SK-N-SH (cell line): Measurements from ENCODE around the gene FSD1. TPM values are rescaled to one million over a fixed set of nuclear protein-coding genes. Genes with fewer than 3 reads are reported as not detected.

Experiments
- CTCF ChIA-PET: fragments of 300-600, 350-600 bp; formaldehyde crosslinking; extraction: SDS; loops from one replicate; lab custom pipeline; 2021; lab: Yijun Ruan, JAX
- POLR2A ChIA-PET: fragments of 350-600 bp; sonication (Branson Sonifier 250); formaldehyde crosslinking; extraction: SDS; loops from one replicate; lab custom pipeline; 2020; ENCODE audit warnings: antibody characterized with exemption, inconsistent platforms; lab: Yijun Ruan, JAX
- DNase-seq: peaks from one replicate; pipeline ENCODE4 v3.0.0; 2012
- H2AFZ ChIP-seq: fragments of 200-600 bp; sonication (generic); 2 replicates; pipeline ENCODE4 v1.8.1; 2016; ENCODE audit warnings: antibody characterized with exemption, mild to moderate bottlenecking, low read depth
- H3F3A ChIP-seq: fragments of 200-600 bp; sonication (generic); replicated peaks from 2 replicates; pipeline ENCODE3; 2016; ENCODE audit warnings: antibody characterized with exemption, mild to moderate bottlenecking; ENCODE audit not compliant: insufficient read depth
- H3K27ac ChIP-seq, 2 experiments: fragments of 200-500 bp in 1 of 2; fragments of 200-600 bp in 1 of 2; sonication (Bioruptor generic) in 1 of 2; sonication (generic), shearing (Covaris generic) in 1 of 2; 2 replicates each; pipeline versions ENCODE4 v1.5.1 to v1.6.1; 2014 to 2016; ENCODE audit warnings: low read depth in 2 of 2, inconsistent platforms in 1 of 2, low read length in 1 of 2, mild to moderate bottlenecking in 1 of 2, mixed read lengths in 1 of 2
- H3K27me3 ChIP-seq: fragments of 200-600 bp; sonication (generic), shearing (Covaris generic); 2 replicates; pipeline ENCODE4 v1.6.1; 2016; ENCODE audit warnings: mixed run types; ENCODE audit not compliant: insufficient read depth
- H3K36me3 ChIP-seq, 2 experiments: fragments of 200-500 bp in 1 of 2; fragments of 200-600 bp in 1 of 2; sonication (Bioruptor generic) in 1 of 2; sonication (generic) in 1 of 2; replicated peaks in 1 of 2; 2 replicates each; pipeline versions ENCODE3 to v1.5.1; 2014 to 2016; ENCODE audit warnings: low read length in 1 of 2, mild to moderate bottlenecking in 1 of 2; ENCODE audit not compliant: insufficient read depth in 2 of 2, control insufficient read depth in 1 of 2
- H3K4me1 ChIP-seq, 2 experiments: fragments of 200-500 bp in 1 of 2; fragments of 200-600 bp in 1 of 2; sonication (Bioruptor generic) in 1 of 2; sonication (generic), shearing (Covaris generic) in 1 of 2; 2 replicates each; pipeline versions ENCODE4 v1.5.1 to v1.6.1; 2014 to 2016; ENCODE audit warnings: low read depth in 1 of 2, low read length in 1 of 2, mixed run types in 1 of 2; ENCODE audit not compliant: insufficient read depth in 2 of 2, control insufficient read depth in 1 of 2
- H3K4me2 ChIP-seq: fragments of 200-600 bp; sonication (generic), shearing (Covaris generic); 2 replicates; pipeline ENCODE4 v1.6.1; 2017; ENCODE audit warnings: mixed run types
- H3K4me3 ChIP-seq, 2 experiments: fragments of 200-500 bp in 1 of 2; fragments of 200-600 bp in 1 of 2; sonication (Bioruptor generic) in 1 of 2; sonication (generic), shearing (Covaris generic) in 1 of 2; 2 replicates each; pipeline versions ENCODE4 v1.5.1 to v1.8.1; 2014 to 2016; ENCODE audit warnings: low read depth in 2 of 2, inconsistent platforms in 1 of 2, low read length in 1 of 2, mild to moderate bottlenecking in 1 of 2, mixed read lengths in 1 of 2, moderate library complexity in 1 of 2
- H3K79me2 ChIP-seq: fragments of 200-600 bp; sonication (generic); 2 replicates; pipeline ENCODE4 v1.8.1; 2017; ENCODE audit warnings: mild to moderate bottlenecking; ENCODE audit not compliant: insufficient read depth
- H3K9ac ChIP-seq: fragments of 200-600 bp; sonication (generic); 2 replicates; pipeline ENCODE4 v1.6.1; 2017; ENCODE audit warnings: mixed run types
- H3K9me2 ChIP-seq: fragments of 200-600 bp; sonication (generic); 2 replicates; pipeline ENCODE4 v1.6.1; 2017; ENCODE audit warnings: mixed run types
- H3K9me3 ChIP-seq: fragments of 200-600 bp; sonication (generic); 2 replicates; pipeline ENCODE4 v1.6.1; 2017; ENCODE audit warnings: mixed run types, mild to moderate bottlenecking, moderate library complexity
- H4K20me1 ChIP-seq: fragments of 200-600 bp; sonication (generic); 2 replicates; pipeline ENCODE4 v1.6.1; 2017; ENCODE audit warnings: mild to moderate bottlenecking, mixed run types; ENCODE audit not compliant: insufficient read depth
- FOXJ3 ChIP-seq: sonication (generic); formaldehyde crosslinking; IDR thresholded peaks from 2 replicates; pipeline ENCODE4 v1.5.1; 2020; ENCODE audit warnings: mild to moderate bottlenecking, missing genetic modification reagents
- POLR2AphosphoS5 ChIP-seq: IDR thresholded peaks from 2 replicates; pipeline ENCODE4 v1.6.1; 2012; ENCODE audit warnings: low read depth, low read length
- RAD21 ChIP-seq: IDR thresholded peaks from 2 replicates; pipeline ENCODE4 v1.6.1; 2012; ENCODE audit warnings: mild to moderate bottlenecking, low read length
- SIN3A ChIP-seq: IDR thresholded peaks from 2 replicates; pipeline ENCODE4 v1.6.1; 2012; ENCODE audit warnings: low read depth, mild to moderate bottlenecking, low read length, moderate library complexity, borderline replicate concordance
- TAF1 ChIP-seq: IDR thresholded peaks from 2 replicates; pipeline ENCODE4 v1.6.1; 2012; ENCODE audit warnings: low read depth, mild to moderate bottlenecking, low read length, moderate library complexity, borderline replicate concordance
- TEAD4 ChIP-seq: IDR thresholded peaks from 2 replicates; pipeline ENCODE4 v1.4.0; 2012; ENCODE audit warnings: mild to moderate bottlenecking, borderline replicate concordance; ENCODE audit not compliant: insufficient read depth
- WGBS: methylation state at CpG from one replicate; pipeline ENCODE4 v1.1.6; 2017; ENCODE audit warnings: low lambda C conversion rate; 5-methylcytosine and 5-hydroxymethylcytosine counted together
- polyA plus RNA-seq, 3 experiments: library from polyadenylated mRNA; depleted of rRNA; stranded (reverse); fragments of >200 nt; gene quantifications; 2 replicates each; pipeline ENCODE4 v1.2.3, GENCODE V29; 2012
- TF ChIP-seq, protein P1 (sequence below): fragments of 200-600 bp; sonication (generic); IDR thresholded peaks from 2 replicates; pipeline ENCODE4 v1.6.1; 2017; ENCODE audit warnings: antibody characterized with exemption, mild to moderate bottlenecking, moderate library complexity
- TF ChIP-seq, protein P2 (sequence below): IDR thresholded peaks from 2 replicates; pipeline ENCODE4 v1.4.0; 2012; ENCODE audit warnings: low read depth, borderline replicate concordance

Gene FSD1
- polyA plus RNA-seq, 1 of the 3 experiments (the other 2 are of a cell fraction): 49.0 TPM

DNA sequence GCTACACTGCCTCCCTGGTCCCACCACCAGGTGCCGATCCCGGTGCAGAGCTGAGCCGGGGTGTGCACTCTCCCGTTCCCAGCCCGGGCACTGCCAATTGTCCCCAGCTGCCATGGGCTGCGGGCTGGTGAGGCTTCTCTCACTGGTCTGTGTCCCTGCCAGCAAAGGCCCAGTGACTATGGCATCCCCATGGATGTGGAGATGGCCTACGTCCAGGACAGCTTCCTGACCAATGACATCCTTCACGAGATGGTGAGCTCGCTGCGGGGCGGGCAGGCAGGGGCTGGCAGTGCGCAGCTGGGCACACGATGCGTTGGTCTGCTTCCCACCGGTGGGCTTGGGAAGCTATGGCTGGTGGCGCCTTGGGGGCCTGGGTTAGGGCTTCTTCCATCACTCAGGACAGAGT lies 53.5 kb downstream of the FSD1 start:
- Histone ChIP-seq H3K9me2 (no peaks in the 10 kb centered on the region), H4K20me1 (no peaks in the 10 kb centered on the region), H2AFZ (no peak overlapping the region), H3K9me3 (no peaks in the 10 kb centered on the region), H3K36me3 (peaks cover 3 to 41% of the 10 kb centered on the region in 2 experiments), H3K9ac (no peak overlapping the region), H3K27me3 (no peaks in the 10 kb centered on the region), H3F3A (no peaks in the 10 kb centered on the region), H3K4me2 (no peak overlapping the region), H3K4me1 (no peaks in the 10 kb centered on the region), H3K27ac (no peak overlapping the region; a peak in 1 of 4 replicates), H3K4me3 (no peak overlapping the region), H3K79me2 (no peaks in the 10 kb centered on the region)
- ChIA-PET POLR2A (no interaction called here), CTCF (interaction anchor here (1.6 to 2.2 kb wide), 2 partner anchors 90 to 91 kb away, joined by 8 to 11 read pairs; no protein-coding TSS in a partner anchor)
- WGBS: 95% methylated on average over 14 of the region's 16 CpGs
- TF ChIP-seq FOXJ3 (CRISPR knock-in tag): no peak
- TF ChIP-seq TAF1: no peak
- peak; percentile 27 for DNase-seq

DNA sequence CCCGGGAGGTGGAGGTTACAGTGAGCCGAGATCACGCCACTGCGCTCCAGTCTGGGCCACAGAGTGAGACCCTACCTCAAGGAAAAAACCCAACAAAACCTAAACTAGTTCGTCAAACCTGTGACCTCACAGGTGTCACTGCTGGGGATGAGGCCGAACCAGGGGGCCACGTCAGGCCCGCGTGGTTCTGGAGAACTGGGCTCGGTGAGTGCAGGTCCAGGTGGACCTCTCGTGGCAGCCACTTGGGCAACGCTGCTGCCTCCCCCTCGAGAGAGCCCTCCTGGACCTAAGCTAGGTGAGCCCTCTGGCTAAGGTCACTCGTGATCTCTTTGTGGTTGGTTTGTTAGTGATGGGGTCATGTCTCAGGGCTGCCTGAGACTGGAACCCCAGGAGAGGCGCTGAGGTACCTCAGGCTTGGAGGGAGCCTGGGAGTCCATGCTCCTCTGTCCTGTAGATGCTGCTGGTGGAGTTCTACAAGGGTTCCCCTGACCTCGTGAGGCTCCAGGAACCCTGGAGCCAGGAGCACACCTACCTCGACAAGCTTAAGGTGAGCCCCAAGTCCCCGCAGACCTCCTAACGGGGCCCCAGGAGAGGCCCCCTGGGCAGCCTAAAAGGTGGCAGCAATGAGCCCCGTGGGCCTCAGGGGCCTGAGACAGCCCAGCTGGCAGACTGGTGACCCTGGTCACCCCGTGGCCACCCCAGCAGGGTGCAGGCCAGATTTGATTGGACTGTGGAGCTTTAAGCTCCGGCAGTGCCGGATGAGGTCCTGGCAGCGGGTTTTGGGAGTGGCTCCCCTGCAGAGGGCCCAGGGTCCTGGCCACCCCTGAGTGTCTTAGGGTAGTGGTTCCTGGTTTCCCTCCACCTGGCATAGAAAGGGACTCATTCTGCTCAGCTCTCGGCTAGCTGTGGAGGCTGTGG lies 54.6 kb downstream of the FSD1 start:
- Histone ChIP-seq H3K36me3 (peaks cover 0 to 47% of the 10 kb centered on the region in 2 experiments), H3K4me1 (no peaks in the 10 kb centered on the region), H2AFZ (no peak overlapping the region), H3K79me2 (no peaks in the 10 kb centered on the region), H3K4me2 (no peak overlapping the region), H3K27ac (no peak overlapping the region)
- peak; percentile 27 for DNase-seq
- TF ChIP-seq TEAD4: no peak
- TF ChIP-seq, all 33 proteins: peak for 0
- Histone ChIP-seq H3K9me2 (no peaks in the 10 kb centered on the region), H3F3A (no peaks in the 10 kb centered on the region), H4K20me1 (no peaks in the 10 kb centered on the region), H3K9me3 (no peaks in the 10 kb centered on the region), H3K9ac (no peak overlapping the region), H3K27me3 (no peaks in the 10 kb centered on the region), H3K4me3 (no peak overlapping the region)
- ChIA-PET POLR2A (interaction anchor here (0.5 kb wide), 1 partner anchor 193 kb away, joined by 3 read pairs; no protein-coding TSS in a partner anchor), CTCF (interaction anchor here (1.8 to 2.2 kb wide), 2 partner anchors 42 to 92 kb away, joined by 6 to 8 read pairs; partner anchors contain the start of gene SH3GL1)
- 87% methylated on average over 5 of the region's 25 CpGs for WGBS

DNA sequence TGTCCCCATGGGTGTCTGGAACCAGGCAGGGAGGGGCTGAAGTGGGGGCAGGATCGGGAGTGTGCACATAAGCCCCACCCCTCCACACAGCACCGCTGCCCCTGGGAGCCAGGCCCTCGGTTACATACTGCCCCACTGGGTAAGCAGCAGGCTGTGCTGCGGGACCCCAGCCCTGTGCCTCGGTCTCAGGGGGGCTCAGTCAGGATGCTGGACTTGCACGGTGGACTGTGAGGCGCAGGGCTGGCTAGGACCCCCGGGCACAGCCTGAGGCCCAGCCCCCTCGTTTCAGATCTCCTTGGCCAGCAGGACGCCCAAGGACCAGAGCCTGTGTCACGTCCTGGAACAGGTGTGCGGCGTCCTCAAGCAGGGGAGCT lies 55.2 kb downstream of the FSD1 start:
- TF ChIP-seq POLR2AphosphoS5: no peak
- TF ChIP-seq RAD21: no peak
- no peak for TF ChIP-seq SIN3A
- TF ChIP-seq, protein P1, sequence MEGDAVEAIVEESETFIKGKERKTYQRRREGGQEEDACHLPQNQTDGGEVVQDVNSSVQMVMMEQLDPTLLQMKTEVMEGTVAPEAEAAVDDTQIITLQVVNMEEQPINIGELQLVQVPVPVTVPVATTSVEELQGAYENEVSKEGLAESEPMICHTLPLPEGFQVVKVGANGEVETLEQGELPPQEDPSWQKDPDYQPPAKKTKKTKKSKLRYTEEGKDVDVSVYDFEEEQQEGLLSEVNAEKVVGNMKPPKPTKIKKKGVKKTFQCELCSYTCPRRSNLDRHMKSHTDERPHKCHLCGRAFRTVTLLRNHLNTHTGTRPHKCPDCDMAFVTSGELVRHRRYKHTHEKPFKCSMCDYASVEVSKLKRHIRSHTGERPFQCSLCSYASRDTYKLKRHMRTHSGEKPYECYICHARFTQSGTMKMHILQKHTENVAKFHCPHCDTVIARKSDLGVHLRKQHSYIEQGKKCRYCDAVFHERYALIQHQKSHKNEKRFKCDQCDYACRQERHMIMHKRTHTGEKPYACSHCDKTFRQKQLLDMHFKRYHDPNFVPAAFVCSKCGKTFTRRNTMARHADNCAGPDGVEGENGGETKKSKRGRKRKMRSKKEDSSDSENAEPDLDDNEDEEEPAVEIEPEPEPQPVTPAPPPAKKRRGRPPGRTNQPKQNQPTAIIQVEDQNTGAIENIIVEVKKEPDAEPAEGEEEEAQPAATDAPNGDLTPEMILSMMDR: no peak
- TF ChIP-seq, protein P2, sequence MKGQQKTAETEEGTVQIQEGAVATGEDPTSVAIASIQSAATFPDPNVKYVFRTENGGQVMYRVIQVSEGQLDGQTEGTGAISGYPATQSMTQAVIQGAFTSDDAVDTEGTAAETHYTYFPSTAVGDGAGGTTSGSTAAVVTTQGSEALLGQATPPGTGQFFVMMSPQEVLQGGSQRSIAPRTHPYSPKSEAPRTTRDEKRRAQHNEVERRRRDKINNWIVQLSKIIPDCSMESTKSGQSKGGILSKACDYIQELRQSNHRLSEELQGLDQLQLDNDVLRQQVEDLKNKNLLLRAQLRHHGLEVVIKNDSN: no peak
- Histone ChIP-seq H3K9me3 (no peaks in the 10 kb centered on the region), H3K79me2 (no peaks in the 10 kb centered on the region), H3F3A (no peaks in the 10 kb centered on the region), H4K20me1 (no peaks in the 10 kb centered on the region), H3K27me3 (no peaks in the 10 kb centered on the region), H3K9me2 (no peaks in the 10 kb centered on the region), H3K36me3 (peaks cover 0 to 47% of the 10 kb centered on the region in 2 experiments), H2AFZ (no peak overlapping the region), H3K4me3 (no peak overlapping the region), H3K4me2 (no peak overlapping the region), H3K4me1 (no peaks in the 10 kb centered on the region), H3K27ac (no peak overlapping the region), H3K9ac (no peak overlapping the region)
- CTCF ChIA-PET: interaction anchor here (1.8 to 2.2 kb wide), 2 partner anchors 41 to 92 kb away, joined by 6 to 8 read pairs; partner anchors contain the start of gene SH3GL1
- 76% methylated on average over 9 of the region's 13 CpGs for WGBS
- POLR2A ChIA-PET: no interaction called here
- no peak for DNase-seq
